ENCODE measurements around the gene DUSP12.

GRCh38 chr1:161771161-161771560, 21.6 kb downstream of the DUSP12 start:
- TF ChIP-seq POLR2A (IDR thresholded peaks at IDR 0.05; ENCODE audit: low read depth, low read length) = no peak
- no peak for TF ChIP-seq CTCF (IDR thresholded peaks at IDR 0.05; ENCODE audit: extremely low read depth in 1 of 2, insufficient read depth in 1 of 2, low read depth in 1 of 2, low read length in 2 of 2)

All from endothelial cell of umbilical vein (primary cell).